Peyer's patch (tissue), 4 donors: Measurements from ENCODE around the gene IMMP1L. TPM values are rescaled to one million over a fixed set of nuclear protein-coding genes. Genes with fewer than 3 reads are reported as not detected.

Experiments
- DNase-seq, 3 donors: peaks; one replicate each; pipeline ENCODE4 v3.0.0-alpha.2; 2017 to 2019
- H3K27ac ChIP-seq, 4 donors: fragments of 200-600 bp; sonication (generic); one replicate each; pipeline ENCODE4 v1.5.1; 2016 to 2019
- H3K27me3 ChIP-seq, 2 donors: fragments of 200-600 bp; sonication (generic); one replicate each; pipeline ENCODE4 v1.5.1; 2019
- H3K36me3 ChIP-seq, 3 donors: fragments of 200-600 bp; sonication (generic); one replicate each; pipeline ENCODE4 v1.5.1; 2016 to 2019
- H3K4me1 ChIP-seq, 4 donors: fragments of 200-600 bp; sonication (generic); one replicate each; pipeline ENCODE4 v1.5.1; 2016 to 2019
- H3K4me3 ChIP-seq, 4 donors: fragments of 200-600 bp; sonication (generic); 1 replicate in 3 of 4; 2 replicates in 1 of 4; pipeline ENCODE4 v1.5.1; 2016 to 2019; ENCODE audit warnings: mild to moderate bottlenecking in 1 of 4
- H3K9me3 ChIP-seq, 4 donors: fragments of 200-600 bp; sonication (generic); one replicate each; pipeline ENCODE4 v1.5.1; 2016 to 2019; ENCODE audit warnings: mild to moderate bottlenecking in 1 of 4
- CTCF ChIP-seq, 6 experiments: fragments of 450-650 bp in 4 of 6; fragments of 200-600 bp in 2 of 6; sonication (generic) in 1 of 6; IDR thresholded peaks; one replicate each; pipeline ENCODE4 v1.5.1; 2017 to 2019; ENCODE audit warnings: antibody characterized with exemption in 6 of 6, mild to moderate bottlenecking in 3 of 6, moderate library complexity in 1 of 6
- POLR2A ChIP-seq, 2 donors: fragments of 450-650 bp; IDR thresholded peaks; one replicate each; pipeline ENCODE4 v1.5.1; 2017; ENCODE audit warnings: antibody characterized with exemption in 2 of 2, mild to moderate bottlenecking in 2 of 2, moderate library complexity in 2 of 2
- total RNA-seq, 4 donors: library from RNA; depleted of rRNA; stranded (reverse); fragments of >200 nt; gene quantifications; one replicate each; pipeline ENCODE4 v1.1.0, GENCODE V29; 2016

The IMMP1L gene
- total RNA-seq, 4 donors from 2014 or later: 11.6 to 38.0 (median 20.1) TPM

DNA sequence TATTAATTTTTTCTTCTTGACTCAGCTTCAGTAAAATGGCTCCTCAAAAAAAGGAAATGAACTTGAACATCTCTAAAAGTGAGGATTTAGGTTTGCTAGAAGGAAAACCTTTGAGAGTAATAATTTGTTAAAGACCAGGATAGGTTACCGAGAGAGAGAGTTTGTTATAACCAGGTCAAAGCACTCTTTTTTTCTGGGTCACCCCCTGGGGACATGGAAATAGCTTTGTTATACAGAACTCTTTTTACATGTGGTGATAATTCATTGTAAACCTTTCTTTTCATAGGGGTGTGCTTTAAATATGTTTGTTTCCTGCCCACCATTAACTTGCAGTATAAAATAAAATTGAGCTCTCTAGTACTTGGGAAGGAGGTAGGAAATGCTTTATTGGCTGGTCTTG lies 92.1 kb downstream of the IMMP1L start:
- H3K27me3 ChIP-seq: no peaks in the 10 kb centered on the region
- TF ChIP-seq POLR2A (IDR thresholded peaks at IDR 0.05) (no peak), CTCF (IDR thresholded peaks at IDR 0.05) (no peak)
- no peak overlapping the region for H3K27ac ChIP-seq
- DNase-seq: no peak
- no peaks in the 10 kb centered on the region for H3K36me3 ChIP-seq
- H3K9me3 ChIP-seq: no peaks in the 10 kb centered on the region
- no peak overlapping the region for H3K4me3 ChIP-seq
- H3K4me1 ChIP-seq: no peaks in the 10 kb centered on the region

DNA sequence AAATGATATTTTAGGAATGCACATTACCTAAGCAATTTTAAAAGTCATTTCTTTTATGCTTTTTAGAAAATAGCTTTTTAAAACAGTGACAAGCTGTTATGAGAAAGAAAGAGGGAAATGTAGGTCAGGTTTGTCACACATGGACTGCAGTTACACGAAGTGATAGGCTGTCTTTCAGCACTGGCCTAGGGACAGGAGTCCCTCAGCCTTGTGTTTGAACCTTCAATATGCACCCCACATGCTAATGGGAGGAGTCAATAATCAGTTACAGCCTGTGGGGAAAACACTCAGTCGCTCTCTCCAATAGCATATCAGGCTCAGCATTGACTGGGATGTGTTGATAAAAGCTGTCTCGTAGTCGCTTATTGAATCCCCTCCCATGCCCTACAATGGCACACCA lies 94.0 kb downstream of the IMMP1L start:
- no peak for TF ChIP-seq CTCF (IDR thresholded peaks at IDR 0.05)
- TF ChIP-seq POLR2A (IDR thresholded peaks at IDR 0.05): no peak
- Histone ChIP-seq H3K4me3 (no peak overlapping the region), H3K4me1 (no peaks in the 10 kb centered on the region), H3K27me3 (no peaks in the 10 kb centered on the region), H3K9me3 (no peaks in the 10 kb centered on the region), H3K36me3 (no peaks in the 10 kb centered on the region), H3K27ac (no peak overlapping the region)
- DNase-seq: no peak

DNA sequence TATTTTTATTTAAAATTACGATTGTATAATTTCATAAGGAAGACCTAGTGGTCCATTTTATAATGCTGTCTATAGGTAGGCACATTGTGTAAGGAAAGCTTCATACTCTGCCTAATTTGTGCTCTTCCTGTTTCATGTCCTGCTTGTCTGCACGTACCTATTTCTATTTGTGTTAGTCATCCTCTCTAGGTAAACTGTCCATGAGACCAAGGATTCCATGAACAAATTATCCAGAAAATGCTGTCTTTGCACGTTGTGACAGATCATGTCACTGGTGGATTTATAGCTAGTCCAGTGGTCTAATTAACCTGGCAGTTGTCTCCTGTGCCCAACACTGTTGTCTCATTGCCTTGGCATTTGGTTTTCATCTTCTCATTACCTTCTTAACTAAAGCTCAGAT lies 95.1 kb downstream of the IMMP1L start:
- no peaks in the 10 kb centered on the region for H3K9me3 ChIP-seq
- H3K27ac ChIP-seq: no peak overlapping the region
- H3K4me1 ChIP-seq: no peaks in the 10 kb centered on the region
- TF ChIP-seq POLR2A (IDR thresholded peaks at IDR 0.05): no peak
- TF ChIP-seq CTCF (IDR thresholded peaks at IDR 0.05): no peak
- DNase-seq: no peak
- no peaks in the 10 kb centered on the region for H3K27me3 ChIP-seq
- H3K4me3 ChIP-seq: no peak overlapping the region
- no peaks in the 10 kb centered on the region for H3K36me3 ChIP-seq

DNA sequence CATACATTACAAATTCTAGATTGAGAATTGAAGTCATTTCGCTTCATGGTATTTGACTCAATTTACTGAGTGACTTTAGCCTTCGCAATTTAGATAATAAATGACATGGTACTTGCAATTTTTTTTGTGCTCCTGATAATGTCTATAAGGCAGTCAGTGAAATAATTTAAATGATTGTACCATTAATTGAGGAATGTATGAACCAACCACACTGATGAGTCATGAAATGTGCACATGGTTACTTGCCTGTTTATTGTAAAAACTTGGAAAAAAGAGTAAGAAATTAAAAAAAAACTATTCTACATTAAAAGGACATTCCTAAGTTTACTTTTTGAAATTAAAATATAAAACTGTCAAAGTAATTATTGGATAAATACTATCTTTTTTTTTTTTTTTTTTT lies 96.5 kb downstream of the IMMP1L start:
- Histone ChIP-seq H3K4me1 (no peaks in the 10 kb centered on the region), H3K27ac (no peak overlapping the region), H3K27me3 (no peaks in the 10 kb centered on the region), H3K9me3 (no peaks in the 10 kb centered on the region), H3K4me3 (no peak overlapping the region), H3K36me3 (no peaks in the 10 kb centered on the region)
- no peak for DNase-seq
- TF ChIP-seq CTCF (IDR thresholded peaks at IDR 0.05) (no peak), POLR2A (IDR thresholded peaks at IDR 0.05) (no peak)

GRCh38 chr11:31408201-31408600 lies 101.2 kb downstream of the IMMP1L start:
- no peak for DNase-seq
- Histone ChIP-seq H3K9me3 (no peaks in the 10 kb centered on the region), H3K4me1 (no peaks in the 10 kb centered on the region), H3K27ac (no peak overlapping the region), H3K27me3 (no peaks in the 10 kb centered on the region), H3K4me3 (no peak overlapping the region), H3K36me3 (no peaks in the 10 kb centered on the region)
- no peak for TF ChIP-seq POLR2A (IDR thresholded peaks at IDR 0.05)

DNA sequence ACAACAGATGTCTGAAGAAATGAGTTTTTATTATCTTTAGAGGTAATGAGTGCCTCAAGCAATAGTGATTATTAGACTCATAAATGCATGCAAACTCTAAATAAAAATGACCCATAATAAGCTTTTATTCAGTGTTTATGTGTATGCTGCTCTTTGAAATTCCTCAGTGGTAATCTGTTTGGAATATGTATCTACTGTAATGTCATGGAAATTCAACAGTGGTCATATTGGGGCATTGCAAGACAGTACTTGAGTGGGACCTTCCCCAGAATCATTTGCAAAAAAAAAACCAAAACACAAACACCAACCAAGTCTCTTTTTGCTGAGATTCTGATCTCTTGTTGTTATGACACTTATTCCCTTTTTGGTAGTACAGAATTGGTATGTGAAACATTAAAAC lies 104.8 kb downstream of the IMMP1L start:
- H3K36me3 ChIP-seq: no peaks in the 10 kb centered on the region
- H3K27ac ChIP-seq: no peak overlapping the region
- TF ChIP-seq POLR2A (IDR thresholded peaks at IDR 0.05) (no peak), CTCF (IDR thresholded peaks at IDR 0.05) (no peak)
- H3K27me3 ChIP-seq: no peaks in the 10 kb centered on the region
- no peaks in the 10 kb centered on the region for H3K9me3 ChIP-seq
- DNase-seq: no peak
- no peak overlapping the region for H3K4me3 ChIP-seq
- H3K4me1 ChIP-seq: no peaks in the 10 kb centered on the region
